ENCODE results near the gene NALCN. TPM values are rescaled to one million over a fixed set of nuclear protein-coding genes. Genes with fewer than 3 reads are reported as not detected.

NALCN gene
- total and polyA plus RNA-seq, 9 donors = 0.17 to 21.6 (median 1.4) TPM

- Histone ChIP-seq H3K27ac (no peak overlapping the region), H3K4me1 (ENCODE audit: insufficient read depth) (no peaks in the 10 kb centered on the region), H3K36me3 (no peaks in the 10 kb centered on the region), H3K27me3 (no peaks in the 10 kb centered on the region), H3K9me3 (no peaks in the 10 kb centered on the region), H3K4me3 (no peak overlapping the region)
- 64 to 67% (median 67%) methylated on average over 4 of the region's 4 CpGs for WGBS, 3 donors
- TF ChIP-seq CTCF (IDR thresholded peaks at IDR 0.05) (no peak), POLR2A (IDR thresholded peaks at IDR 0.05) (no peak), EP300 (IDR thresholded peaks at IDR 0.05) (no peak)
- no peak for DNase-seq
- intact Hi-C loops (cut with DNase I) = no loop called here
These were observed 300.0 kb downstream of the NALCN start for GRCh38 chr13:101116341-101116740.

- Histone ChIP-seq H3K9me3 (no peaks in the 10 kb centered on the region), H3K36me3 (no peaks in the 10 kb centered on the region), H3K27me3 (no peaks in the 10 kb centered on the region), H3K4me3 (no peak overlapping the region), H3K4me1 (ENCODE audit: insufficient read depth) (no peaks in the 10 kb centered on the region), H3K27ac (no peak overlapping the region)
- intact Hi-C loops (cut with DNase I) = no loop called here
- TF ChIP-seq EP300 (IDR thresholded peaks at IDR 0.05) = no peak
- TF ChIP-seq CTCF (IDR thresholded peaks at IDR 0.05) = no peak
- DNase-seq = no peak
These were observed 300.5 kb downstream of the NALCN start for GRCh38 chr13:101115762-101116171.

GRCh38 chr13:101111894-101112293 is 304.4 kb downstream of the NALCN start:
- intact Hi-C loops (cut with DNase I) = no loop called here
- 56 to 66% (median 59%) methylated on average over 2 of the region's 2 CpGs for WGBS, 3 donors
- Histone ChIP-seq H3K4me3 (no peak overlapping the region), H3K36me3 (no peaks in the 10 kb centered on the region), H3K4me1 (ENCODE audit: insufficient read depth) (no peaks in the 10 kb centered on the region), H3K27me3 (no peaks in the 10 kb centered on the region), H3K9me3 (no peaks in the 10 kb centered on the region), H3K27ac (no peak overlapping the region)
- TF ChIP-seq CTCF (IDR thresholded peaks at IDR 0.05) = no peak
- no peak for TF ChIP-seq EP300 (IDR thresholded peaks at IDR 0.05)
- TF ChIP-seq POLR2A (IDR thresholded peaks at IDR 0.05) = no peak
- DNase-seq = no peak

GRCh38 chr13:101109005-101109404 is 307.3 kb downstream of the NALCN start:
- H3K4me3 ChIP-seq = no peak overlapping the region
- DNase-seq = no peak
- intact Hi-C loops (cut with DNase I) = no loop called here
- no peaks in the 10 kb centered on the region for H3K4me1 ChIP-seq (ENCODE audit: insufficient read depth)
- H3K9me3 ChIP-seq = no peaks in the 10 kb centered on the region
- 95 to 96% (median 96%) methylated on average over 7 of the region's 7 CpGs for WGBS, 3 donors
- no peaks in the 10 kb centered on the region for H3K27me3 ChIP-seq
- no peaks in the 10 kb centered on the region for H3K36me3 ChIP-seq
- no peak for TF ChIP-seq POLR2A (IDR thresholded peaks at IDR 0.05)
- TF ChIP-seq CTCF (IDR thresholded peaks at IDR 0.05) = no peak
- TF ChIP-seq EP300 (IDR thresholded peaks at IDR 0.05) = no peak
- no peak overlapping the region for H3K27ac ChIP-seq

GRCh38 chr13:101098873-101099272 is 317.4 kb downstream of the NALCN start:
- TF ChIP-seq POLR2A (IDR thresholded peaks at IDR 0.05) = no peak
- TF ChIP-seq CTCF (IDR thresholded peaks at IDR 0.05) = no peak
- no peak for TF ChIP-seq EP300 (IDR thresholded peaks at IDR 0.05)
- H3K36me3 ChIP-seq = no peaks in the 10 kb centered on the region
- intact Hi-C loops (cut with DNase I) = no loop called here

More at GRCh38 chr13:101098873-101099272, 317.4 kb downstream of the NALCN start:
- Histone ChIP-seq H3K27me3 (no peaks in the 10 kb centered on the region), H3K4me3 (no peak overlapping the region), H3K27ac (no peak overlapping the region), H3K9me3 (no peaks in the 10 kb centered on the region), H3K4me1 (ENCODE audit: insufficient read depth) (no peaks in the 10 kb centered on the region)
- 89 to 94% (median 94%) methylated on average over 4 of the region's 4 CpGs for WGBS, 3 donors
- no peak for DNase-seq

Measured in ovary (tissue), 9 donors.